Measurements from ENCODE around the gene C6orf120.

The C6orf120 gene

DNA sequence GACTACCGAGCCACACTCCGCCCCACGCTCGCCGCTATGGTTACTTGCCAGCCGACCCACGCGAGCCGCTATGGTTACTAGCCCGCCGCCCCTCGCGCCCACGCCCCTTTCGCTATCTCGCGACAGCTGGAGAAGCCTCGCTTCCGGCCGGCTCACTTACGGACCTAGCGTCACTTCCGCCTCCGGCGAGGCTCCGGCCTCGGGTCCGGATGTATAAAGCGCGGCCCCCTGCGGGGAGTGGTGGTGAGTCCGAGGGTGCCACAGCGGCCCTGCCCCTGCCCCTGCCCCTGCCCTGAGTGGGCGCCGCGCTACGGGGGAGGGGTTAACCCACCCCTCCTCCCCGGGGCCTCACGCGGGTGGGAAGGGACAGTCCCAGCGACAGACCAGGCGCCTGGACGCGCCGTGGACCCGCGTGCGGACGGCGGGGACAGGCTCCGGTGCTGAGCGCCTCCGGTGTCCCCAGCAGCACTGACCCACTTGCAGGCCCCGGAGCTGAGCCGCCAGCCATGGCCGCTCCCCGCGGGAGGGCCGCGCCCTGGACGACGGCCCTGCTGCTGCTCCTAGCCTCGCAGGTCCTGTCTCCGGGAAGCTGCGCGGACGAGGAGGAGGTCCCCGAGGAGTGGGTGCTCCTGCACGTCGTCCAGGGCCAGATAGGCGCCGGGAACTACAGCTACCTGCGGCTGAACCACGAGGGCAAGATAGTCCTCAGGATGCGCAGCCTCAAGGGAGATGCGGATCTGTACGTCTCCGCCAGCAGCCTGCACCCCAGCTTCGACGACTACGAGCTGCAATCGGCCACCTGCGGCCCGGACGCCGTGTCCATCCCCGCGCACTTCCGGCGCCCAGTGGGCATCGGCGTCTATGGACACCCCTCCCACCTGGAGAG, at the start of gene C6orf120, which contains the start of gene WDR27:
Gene C6orf120, plus strand, starts transcription at position 173 of the 886 bp plus-strand sequence. Its CDS starts 334 bp downstream, at position 507.
Gene WDR27, minus strand, starts transcription at position 76 of the 886 bp plus-strand sequence. CDS start 13,024 bp downstream, outside the sequence.
- DNase-seq = peak; percentile 96

DNA sequence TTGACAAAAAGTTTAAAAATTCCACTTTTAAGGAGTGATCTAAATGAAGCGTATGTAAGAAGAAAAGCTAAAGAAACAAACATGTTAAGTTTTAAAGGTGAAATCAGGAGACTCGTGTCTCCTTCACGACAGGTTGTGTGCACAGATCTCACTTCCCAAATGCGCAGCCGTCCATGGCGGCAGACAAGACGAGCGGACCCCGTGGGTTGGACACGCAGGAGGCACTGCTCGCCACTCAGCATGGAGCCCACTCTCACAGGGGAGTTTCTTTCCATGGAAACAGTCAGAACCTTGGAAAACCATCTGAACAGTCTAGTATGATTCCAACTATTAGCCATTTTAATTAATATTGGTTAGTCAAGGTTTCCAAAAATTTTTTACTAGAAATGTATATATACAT, 49.0 kb upstream of the C6orf120 start:
- no peak for DNase-seq

DNA sequence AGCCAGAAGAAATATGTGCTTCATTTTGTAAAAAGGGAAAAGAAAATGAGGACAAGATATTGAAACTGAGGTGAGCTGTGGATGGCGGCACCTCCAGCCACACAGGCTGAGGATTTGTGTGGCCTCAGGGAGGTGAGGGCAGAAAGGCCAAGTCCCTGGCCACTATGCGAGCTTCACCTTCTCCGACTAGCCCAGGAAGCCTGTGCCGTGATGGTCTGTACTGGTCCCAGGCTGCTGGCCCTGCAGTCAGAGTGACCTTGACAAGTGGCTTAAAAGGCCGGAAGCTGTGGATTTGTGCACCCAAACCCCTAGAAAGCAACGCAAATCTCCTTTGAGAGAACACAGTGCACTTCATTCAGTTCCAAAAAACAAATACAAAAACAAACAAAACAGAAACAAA, 48.2 kb upstream of the C6orf120 start:
- no peak for DNase-seq

DNA sequence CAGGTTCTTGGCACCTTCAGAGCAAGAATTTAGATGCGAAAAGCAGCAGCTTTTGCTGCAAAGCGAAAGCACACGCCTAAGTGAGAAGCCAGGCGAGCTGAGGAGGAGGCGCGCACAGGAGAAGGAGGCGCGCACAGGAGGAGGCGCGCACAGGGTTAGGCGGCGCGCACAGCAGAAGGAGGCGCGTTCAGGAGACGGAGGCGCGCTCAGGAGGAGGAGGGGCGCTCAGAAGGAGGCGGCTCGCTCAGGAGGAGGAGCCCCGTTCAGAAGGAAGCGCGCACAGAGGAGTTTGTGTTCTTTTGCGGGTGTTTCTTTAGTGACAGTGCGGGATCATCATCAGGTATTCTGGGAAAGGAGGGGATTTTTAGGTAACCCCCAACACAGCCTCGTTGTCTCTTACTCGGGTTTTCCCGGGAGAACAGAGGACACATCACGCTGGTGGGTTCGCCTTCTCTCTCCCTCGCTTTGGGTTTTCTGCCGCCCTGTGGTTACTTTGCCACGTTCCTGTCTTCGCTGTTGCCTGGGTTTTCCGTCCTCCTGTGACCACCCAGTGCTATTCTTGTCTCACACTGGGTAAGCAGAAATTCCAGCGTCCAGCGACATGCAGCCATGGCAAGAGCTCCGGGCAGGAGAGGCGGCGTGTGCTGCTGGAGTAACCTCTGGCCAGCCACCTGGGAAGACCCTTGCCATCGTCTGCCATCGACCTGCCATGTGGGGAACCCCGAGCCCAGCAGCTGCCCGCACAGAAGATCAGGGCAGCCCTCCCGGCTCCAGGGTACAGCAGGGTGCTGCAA, 47.1 kb upstream of the C6orf120 start:
- DNase-seq = peak; percentile 84

DNA sequence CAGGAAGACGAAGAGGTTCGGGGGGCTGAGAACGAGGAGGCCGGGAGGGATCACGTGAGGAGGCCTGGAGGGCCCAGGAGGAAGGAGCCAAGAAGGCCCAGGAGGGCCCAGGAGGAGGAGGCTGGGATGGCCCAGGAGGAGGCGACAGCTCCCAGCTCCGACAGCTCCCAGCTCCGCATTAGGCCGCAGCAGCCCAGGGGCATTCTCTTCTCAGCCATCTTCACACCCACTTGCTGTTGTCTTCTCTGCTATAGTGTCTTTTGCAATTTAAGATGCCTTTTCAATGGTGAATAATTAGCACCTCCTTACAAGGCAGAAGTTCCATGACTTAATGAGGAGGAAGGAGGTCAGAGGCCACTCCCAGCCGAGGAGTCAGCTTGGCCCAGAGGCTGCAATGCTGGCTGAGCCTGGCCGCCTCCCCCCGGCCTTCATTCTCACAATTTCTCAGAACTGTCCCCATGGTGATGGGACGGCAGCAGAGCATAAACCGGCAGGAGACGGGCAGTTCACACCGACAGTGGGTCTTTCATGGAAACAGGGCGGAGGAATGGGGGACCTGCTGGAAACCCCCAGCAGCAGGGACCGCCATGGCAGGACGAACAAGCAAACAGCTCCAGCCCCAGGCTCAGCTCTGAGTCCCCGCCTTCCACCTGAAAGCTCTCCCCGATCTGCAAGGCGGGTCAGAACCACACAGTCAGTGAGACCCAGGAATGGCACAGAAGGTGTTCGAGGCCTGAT, 45.2 kb upstream of the C6orf120 start:
- no peak for DNase-seq

DNA sequence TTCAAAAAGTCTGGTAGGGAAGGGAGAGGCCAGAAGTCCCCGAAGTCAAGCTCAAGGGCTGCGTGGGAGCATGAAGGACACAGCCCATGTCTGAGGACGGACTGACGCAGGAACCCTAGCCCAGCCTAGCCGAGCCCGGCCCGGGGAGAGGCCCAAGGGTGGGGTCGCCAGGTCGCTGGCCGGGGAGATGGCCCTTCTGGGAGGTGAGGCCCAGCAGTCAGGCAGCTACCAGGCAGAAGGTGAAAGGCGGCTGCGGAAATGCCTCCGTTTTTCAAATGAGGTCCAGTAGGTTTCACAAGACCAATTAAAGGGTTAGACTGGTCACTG, 44.7 kb upstream of the C6orf120 start:
- no peak for DNase-seq

DNA sequence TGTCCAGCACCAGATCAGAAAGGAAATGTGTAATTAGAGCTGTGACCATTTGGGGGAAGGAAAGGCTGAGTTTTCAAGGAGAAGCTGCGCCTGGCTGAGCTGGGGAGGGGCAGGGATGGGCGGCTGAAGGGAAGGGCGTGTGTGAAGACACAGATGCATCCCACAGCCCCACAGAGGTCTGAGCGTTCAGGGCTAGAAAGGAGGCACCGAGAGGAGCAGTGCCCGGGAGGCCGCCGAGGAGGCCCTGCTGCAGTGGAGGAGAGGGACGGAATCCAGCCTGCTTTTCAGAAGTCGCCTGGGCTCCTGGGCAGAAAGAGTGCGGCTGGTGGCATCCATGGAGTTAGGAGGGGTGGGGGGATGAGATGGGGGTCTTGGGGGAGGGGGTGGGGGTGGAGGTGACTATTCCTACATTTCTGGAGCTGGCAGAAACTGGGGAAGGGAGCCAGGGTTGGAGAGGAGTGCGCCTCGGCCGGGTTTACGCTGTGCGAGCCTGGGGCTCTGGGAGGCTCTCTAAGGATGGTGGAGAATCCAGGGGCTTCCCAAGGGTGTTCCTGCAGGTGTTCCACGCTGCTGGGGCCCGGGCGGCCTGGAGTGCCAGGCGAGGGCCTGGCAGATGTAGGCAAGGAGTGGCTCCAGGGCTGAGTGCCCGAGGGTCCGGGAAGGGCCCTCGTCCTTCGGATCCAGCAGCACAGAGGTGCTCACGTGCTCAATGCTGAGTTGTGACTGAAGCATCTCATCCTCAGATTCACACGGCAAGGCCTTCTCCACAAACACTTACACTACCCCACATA, 41.9 kb upstream of the C6orf120 start:
- no peak for DNase-seq

DNA sequence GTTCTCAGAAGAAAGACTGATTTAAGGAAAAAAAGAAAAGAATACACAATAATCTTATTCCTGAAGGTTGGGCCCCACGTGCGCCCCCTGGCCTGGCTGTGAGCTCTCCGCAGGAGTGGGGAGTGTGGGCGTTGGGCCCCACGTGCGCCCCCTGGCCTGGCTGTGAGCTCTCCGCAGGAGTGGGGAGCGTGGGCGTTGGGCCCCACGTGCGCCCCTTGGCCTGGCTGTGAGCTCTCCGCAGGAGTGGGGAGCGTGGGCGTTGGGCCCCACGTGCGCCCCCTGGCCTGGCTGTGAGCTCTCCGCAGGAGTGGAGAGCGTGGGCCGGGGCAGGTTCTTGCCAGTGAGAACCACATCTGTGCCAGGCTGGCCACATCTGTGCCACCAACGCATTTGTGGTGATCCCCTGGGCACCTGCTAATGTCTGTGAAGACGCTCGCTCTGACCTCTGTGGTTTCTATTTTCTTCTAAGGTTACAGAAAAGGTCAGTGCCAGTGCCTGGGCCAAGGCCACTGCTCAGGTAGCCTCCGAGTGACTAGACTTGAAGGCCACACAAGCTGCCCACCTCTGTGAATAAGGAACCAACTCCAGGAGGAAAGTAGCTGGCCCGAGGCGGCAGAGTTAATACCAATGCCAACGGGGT, 41.1 kb upstream of the C6orf120 start:
- no peak for DNase-seq

DNA sequence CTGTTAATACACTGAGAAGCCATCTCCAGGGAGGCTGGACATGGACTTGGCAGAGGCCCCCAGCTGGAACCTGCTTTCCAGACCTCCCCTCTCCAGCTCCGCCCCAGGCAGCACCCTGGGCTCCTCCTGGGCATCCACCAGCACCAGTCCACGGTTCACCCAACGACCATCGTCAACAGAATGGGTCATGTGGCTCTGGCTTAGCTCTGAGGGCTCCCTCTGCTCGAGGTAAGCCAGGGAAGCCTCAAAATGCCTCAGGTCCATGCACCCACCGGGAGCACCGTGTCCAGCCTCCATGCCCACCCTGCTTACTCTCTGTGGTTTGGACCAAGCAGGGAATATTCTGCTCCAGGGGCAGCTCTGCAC, 40.6 kb upstream of the C6orf120 start:
- DNase-seq = no peak

DNA sequence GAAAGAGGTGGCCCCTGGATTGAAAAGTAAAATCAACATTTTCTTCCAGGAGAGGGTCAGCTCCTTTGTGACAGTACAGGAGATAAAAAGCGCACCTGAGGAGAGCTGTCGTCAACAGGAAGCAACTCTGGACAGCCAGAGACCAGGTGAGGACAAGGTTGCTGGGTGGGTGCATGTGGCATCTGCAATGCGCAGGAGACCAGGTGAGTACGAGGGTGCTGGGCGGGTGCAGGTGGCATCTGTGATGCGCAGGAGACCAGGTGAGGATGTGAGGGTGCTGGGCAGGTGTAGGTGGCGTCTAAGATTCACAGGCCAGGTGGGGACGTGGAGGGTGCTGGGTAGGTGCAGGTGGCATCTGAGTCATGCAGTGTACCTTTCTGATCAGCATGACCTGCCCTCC, 38.5 kb upstream of the C6orf120 start:
- no peak for DNase-seq

DNA sequence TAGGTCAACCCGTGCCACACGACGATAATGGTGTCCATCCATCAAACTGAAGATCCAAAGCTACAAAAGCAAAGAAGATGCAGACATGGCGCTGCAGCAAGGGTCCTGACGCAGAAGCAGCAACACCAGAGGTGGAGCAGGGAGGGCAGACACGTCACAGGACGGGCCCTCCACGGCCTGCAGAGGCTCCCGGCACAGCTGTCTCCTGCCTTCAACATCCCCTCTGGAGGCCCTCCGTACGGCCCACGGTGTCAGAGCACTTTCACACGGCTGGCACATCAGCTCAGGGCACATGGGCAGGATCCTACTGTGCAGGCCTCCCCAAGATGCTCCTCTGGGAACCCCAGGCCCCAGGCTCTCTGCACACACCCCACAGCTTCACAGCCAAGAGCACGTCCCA, 37.7 kb upstream of the C6orf120 start:
- no peak for DNase-seq

DNA sequence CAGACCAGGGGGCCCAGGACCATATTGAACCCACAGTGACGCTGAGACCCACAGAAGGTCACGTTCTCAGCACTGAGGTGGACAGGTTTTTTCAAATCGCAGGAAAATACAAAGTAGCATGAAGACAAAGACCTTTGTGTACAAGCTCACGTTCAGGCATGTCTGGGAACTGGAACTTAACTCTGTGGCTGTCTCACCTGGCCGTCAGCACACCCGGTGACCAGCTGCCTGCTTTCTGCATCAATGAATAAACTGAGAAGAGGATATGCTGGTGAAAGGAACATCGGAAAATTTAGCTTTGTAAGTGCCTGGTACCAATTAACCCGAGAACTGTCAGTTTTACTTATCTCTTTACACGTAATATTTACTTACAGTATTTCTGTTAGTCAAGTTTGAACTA, 36.6 kb upstream of the C6orf120 start:
- DNase-seq = no peak

DNA sequence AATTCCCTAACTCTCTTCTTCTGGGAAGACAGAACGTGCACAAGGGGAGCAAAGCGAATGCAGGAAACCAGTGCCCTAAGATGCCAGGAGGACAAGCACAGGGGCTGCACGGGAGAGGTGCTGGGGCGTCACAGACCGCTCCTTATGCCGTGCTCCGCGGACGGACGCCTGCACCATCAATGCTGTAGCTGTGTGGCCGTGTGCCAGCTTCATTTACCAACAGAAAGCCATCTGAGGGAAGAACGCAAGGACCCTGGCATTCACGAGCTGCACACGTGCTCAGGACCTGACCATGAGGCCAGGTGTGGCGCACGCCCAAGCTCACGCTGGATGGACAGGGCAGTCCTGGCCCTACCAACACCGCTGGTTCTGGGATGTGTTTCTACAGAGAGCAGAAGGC, 35.5 kb upstream of the C6orf120 start:
- DNase-seq = no peak

DNA sequence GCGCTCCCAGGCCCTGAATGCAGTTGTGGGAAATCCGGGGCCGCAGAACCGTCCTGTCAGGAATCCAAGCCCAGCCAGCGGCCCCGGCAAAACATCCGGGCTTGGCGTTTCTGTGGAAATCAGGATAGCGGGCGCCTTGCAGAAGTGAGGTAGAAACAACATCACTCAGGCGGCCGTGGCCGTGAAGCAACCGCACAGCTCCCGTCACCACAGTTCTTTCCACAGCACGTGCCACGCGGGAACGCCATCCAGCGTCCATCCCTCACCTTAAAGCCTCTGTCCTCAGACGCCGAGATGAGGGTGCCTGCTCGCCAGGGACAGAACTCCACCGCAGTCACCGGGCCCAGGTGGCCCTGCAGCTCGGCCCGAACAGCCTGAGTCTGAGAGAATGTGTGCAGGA, 34.2 kb upstream of the C6orf120 start:
- DNase-seq = no peak

DNA sequence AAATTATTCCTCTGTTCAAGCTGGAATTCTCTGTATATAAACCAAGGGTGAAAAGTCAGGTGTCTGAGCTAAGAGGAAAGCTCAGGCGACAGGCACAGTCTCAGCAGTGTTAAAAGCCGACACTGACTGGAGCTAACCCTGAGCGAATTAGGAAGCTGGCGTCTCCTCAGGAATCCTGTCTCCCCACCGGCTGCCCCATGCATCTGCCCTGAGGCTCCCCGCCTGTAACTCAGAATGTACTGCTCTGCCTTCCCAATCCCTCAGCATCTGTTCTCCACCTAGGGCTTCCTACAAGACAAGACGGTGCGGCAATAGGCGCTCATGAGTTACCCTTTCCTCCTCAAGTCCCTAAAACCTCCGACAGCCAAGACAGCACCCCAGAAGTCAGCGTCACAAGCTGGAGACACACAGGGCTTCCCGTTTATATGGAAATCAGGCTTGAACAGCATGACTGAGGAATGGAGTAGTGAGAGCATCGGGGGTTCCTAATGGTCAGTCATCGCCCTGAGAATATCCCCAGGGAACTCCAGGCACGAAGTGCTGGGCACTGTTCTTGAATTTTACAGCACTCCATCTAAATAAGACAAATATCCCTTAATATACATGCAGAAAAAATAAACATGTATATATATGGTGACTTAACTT, 33.6 kb upstream of the C6orf120 start:
- no peak for DNase-seq

DNA sequence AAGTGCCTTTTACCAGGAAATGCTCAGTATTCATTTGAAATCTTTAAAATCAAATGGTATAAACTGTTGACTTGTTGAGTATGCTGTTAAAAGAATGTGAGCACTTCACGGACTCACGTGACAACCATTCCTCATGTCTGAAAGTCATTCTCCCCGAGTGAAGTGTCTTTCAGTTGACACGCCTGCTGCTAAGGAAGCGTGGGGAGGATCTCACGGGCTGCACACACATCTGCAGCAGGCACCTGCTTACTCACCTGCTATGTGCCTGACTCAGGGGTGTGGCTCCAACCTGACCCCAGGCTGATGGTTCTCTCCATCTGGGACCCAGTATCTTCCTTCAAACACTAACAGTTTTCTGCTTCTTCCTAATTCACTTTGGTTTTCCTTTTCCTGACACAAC, 32.8 kb upstream of the C6orf120 start:
- DNase-seq = no peak

DNA sequence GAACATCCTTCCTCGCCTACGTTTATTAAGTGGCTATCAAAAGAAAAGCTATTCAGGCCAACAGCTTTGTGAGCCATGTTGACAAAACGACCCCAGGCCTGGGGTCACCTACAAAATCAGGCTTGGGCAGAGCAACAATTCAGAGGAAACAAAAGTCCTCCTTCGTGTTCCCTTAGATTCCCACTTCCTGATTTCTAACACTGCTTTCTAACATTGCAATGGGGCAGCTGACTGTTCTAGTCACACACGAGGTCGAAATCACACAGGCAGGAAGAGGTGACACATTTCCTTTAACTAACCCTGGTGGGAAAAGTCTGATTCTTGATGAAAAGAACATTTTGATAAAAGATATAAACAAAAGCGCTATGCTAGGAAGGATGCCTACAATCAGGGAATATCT, 32.0 kb upstream of the C6orf120 start:
- no peak for DNase-seq

DNA sequence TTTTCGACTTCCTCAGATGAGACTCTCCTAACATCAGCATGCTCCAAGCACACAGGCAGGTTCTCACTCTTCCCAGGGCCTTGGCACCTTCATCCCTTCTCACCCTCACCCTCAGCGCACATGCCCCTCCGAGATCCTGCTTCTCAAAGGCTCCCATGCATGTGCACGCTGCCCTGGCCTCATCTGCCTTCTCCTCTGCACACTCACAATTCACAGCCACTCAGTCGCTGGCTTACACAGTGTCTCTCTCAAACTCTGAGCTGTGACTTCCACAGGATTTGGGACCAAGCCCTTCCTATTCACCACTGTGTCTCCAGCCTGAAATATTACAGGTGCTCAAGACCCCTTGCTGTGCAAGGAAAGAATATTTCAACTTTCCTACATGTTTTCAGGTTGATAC, 30.4 kb upstream of the C6orf120 start:
- no peak for DNase-seq

DNA sequence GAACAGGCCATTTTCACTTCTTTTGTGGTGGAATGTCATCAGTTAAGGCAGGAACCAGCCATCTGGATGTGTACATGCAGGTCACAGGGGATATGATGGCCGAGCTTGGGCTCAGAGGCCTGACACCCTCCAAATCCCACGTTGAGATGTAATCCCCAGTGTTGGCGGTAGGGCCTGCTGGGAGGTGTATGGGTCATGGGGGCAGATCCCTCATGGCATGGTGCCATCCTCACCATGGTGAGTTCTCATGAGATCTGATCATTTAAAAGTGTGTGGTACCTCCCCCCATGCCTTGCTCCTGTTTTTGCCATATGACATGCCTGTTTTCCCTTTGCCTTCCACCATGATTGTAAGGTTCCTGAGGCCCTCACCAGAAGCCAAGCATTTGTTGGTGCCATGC, 26.9 kb upstream of the C6orf120 start:
- no peak for DNase-seq

DNA sequence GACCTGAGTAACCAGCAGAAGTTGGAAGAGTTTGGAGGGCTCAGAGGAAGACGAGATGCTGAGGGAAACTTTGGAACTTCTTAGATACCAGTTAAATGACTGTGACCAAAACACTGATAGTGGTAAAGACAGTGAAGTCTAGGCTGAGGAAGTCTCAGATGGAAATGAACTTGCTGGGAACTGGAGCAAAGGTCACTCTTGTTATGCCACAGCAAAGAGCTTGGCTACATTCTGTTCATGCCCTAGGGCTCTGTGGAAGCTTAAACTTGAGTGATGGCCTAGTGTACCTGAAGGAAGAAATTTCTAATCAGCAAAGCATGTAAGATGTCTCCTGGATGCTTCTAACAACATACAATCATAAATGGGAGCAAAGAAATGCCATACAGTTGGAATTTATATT, 24.8 kb upstream of the C6orf120 start:
- DNase-seq = no peak

DNA sequence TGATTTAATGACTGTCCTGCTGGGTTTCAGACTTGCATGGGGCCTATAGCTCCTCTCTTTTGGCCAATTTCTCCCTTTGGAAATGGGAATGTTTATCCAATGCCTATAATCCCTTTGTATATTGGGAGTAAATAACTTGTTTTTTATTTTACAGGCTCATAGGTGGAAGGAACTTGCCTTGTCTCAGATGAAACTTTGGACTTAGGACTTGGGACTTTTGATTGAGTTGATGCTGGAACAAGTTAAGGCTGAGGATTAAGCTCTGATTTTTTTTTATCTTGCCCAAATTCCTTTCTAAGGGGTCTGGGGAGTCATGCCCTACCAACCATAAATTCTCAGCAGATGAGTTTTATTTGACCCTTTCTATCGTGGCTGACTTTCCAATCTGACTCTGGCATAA, 23.6 kb upstream of the C6orf120 start:
- DNase-seq = no peak

DNA sequence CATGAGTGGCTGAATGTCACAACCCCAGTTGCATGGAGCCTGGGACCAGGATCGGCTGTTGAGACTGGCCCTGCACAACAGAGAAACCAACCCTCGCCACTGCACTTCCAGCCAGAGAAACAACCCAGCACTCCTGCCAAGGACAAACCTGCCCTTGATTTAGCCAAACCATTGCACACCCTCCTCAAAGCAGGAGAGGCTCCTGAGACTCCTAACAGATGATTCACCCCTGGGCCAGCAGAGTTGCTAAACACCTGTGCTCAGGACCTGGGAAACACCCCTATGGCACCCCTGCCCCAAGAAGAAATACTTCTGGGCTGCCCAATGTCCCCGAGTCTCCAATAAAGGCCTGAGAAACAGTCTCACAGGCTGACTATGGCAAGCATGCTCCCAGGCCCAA, 17.9 kb upstream of the C6orf120 start:
- no peak for DNase-seq

All from left hindlimb (tissue), 1 donor.